Transverse colon (tissue), 4 donors: ENCODE data around the gene ZNF189. TPM values are rescaled to one million over a fixed set of nuclear protein-coding genes. Genes with fewer than 3 reads are reported as not detected.

Experiments
- DNase-seq: peaks from one replicate; pipeline ENCODE4 v3.0.0-alpha.2; 2019
- H3K27ac ChIP-seq, 4 donors: fragments of 200-600 bp; sonication (generic); 2 replicates each; pipeline ENCODE4 v1.5.1; 2016 to 2018; ENCODE audit warnings: inconsistent platforms in 4 of 4
- H3K27me3 ChIP-seq: fragments of 200-600 bp; sonication (generic); 2 replicates; pipeline ENCODE4 v1.5.1; 2017; ENCODE audit warnings: inconsistent platforms
- H3K36me3 ChIP-seq, 4 donors: fragments of 200-600 bp; sonication (generic); 2 replicates each; pipeline ENCODE4 v1.5.1; 2017 to 2019; ENCODE audit warnings: inconsistent platforms in 4 of 4
- H3K4me1 ChIP-seq, 4 donors: fragments of 200-600 bp; sonication (generic); 2 replicates each; pipeline ENCODE4 v1.5.1; 2017 to 2020; ENCODE audit warnings: inconsistent platforms in 4 of 4
- H3K4me3 ChIP-seq, 4 donors: fragments of 200-600 bp; sonication (generic); 1 replicate in 1 of 4; 2 replicates in 3 of 4; pipeline versions ENCODE4 v1.5.1 to v1.6.1; 2017 to 2019; ENCODE audit warnings: inconsistent platforms in 4 of 4
- H3K9me3 ChIP-seq, 2 donors: fragments of 200-600 bp; sonication (generic); 2 replicates each; pipeline ENCODE4 v1.5.1; 2017 to 2019; ENCODE audit warnings: inconsistent platforms in 2 of 2
- CTCF ChIP-seq, 5 experiments: fragments of 200-600 bp in 3 of 5; fragments of 450-650 bp in 2 of 5; sonication (generic) in 3 of 5; IDR thresholded peaks; 1 replicate in 2 of 5; 2 replicates in 3 of 5; pipeline ENCODE4 v1.5.1; 2016 to 2017; ENCODE audit warnings: antibody characterized with exemption in 5 of 5, inconsistent platforms in 3 of 5, mild to moderate bottlenecking in 2 of 5, moderate library complexity in 1 of 5
- EP300 ChIP-seq: sonication (generic); formaldehyde crosslinking; IDR thresholded peaks from one replicate; pipeline ENCODE4 v1.6.1; 2017; ENCODE audit warnings: antibody characterized with exemption, low read depth
- POLR2A ChIP-seq: fragments of 450-650 bp; IDR thresholded peaks from one replicate; pipeline ENCODE4 v1.6.1; 2016; ENCODE audit warnings: antibody characterized with exemption, mild to moderate bottlenecking, moderate library complexity
- POLR2AphosphoS5 ChIP-seq, 3 donors: sonication (generic); formaldehyde crosslinking; IDR thresholded peaks; one replicate each; pipeline ENCODE4 v1.6.1; 2016; ENCODE audit warnings: antibody characterized with exemption in 3 of 3
- WGBS, 2 donors: methylation state at CpG; one replicate each; pipeline ENCODE4 v1.1.5; 2018; ENCODE audit warnings: low coverage in 1 of 2; 5-methylcytosine and 5-hydroxymethylcytosine counted together
- in situ Hi-C, 4 donors: fragments of 200-750 bp; cut with MboI; loops; one replicate each; pipeline versions ENCODE4 v1.15.0 to v1.15.1; 2017; ENCODE audit warnings: low sequenced_read_pairs in 3 of 4, low pct_ligation_motif_present in 1 of 4, low pct_unique_long_range_greater_than_20kb in 1 of 4
- intact Hi-C: fragments of 100-400 bp; cut with DNase I; formaldehyde crosslinking; loops from one replicate; pipeline ENCODE4 v1.15.1; 2023; ENCODE audit warnings: low total_unique reads
- total RNA-seq, 4 donors: library from RNA; depleted of rRNA; stranded (reverse); fragments of >200 nt; gene quantifications; one replicate each; pipeline ENCODE4 v1.1.0, GENCODE V29; 2016

ZNF189 gene
- total RNA-seq, 4 donors from 2014 or later = 5.6 to 21.3 (median 13.4) TPM

GRCh38 chr9:101434998-101435397 lies 36.3 kb downstream of the ZNF189 start:
- Histone ChIP-seq H3K27ac (no peak overlapping the region), H3K36me3 (no peaks in the 10 kb centered on the region), H3K4me1 (no peaks in the 10 kb centered on the region), H3K27me3 (no peaks in the 10 kb centered on the region), H3K4me3 (no peak overlapping the region), H3K9me3 (no peaks in the 10 kb centered on the region)
- 17 to 55% methylated on average over 3 of the region's 3 CpGs for WGBS, 2 donors
- in situ Hi-C loops = no loop called here
- DNase-seq = no peak
- TF ChIP-seq POLR2AphosphoS5 (IDR thresholded peaks at IDR 0.05) (no peak), CTCF (IDR thresholded peaks at IDR 0.05) (no peak), EP300 (no peak), POLR2A (no peak)
- intact Hi-C loops = no loop called here

GRCh38 chr9:101435601-101436079 lies 37.0 kb downstream of the ZNF189 start, which contains the start of gene ALDOB:
TSS of gene ALDOB (minus strand) at chr9:101435774. CDS start at chr9:101430887, 4,887 bp downstream.
- in situ Hi-C loops (no loop called here), intact Hi-C loops (no loop called here)
- Histone ChIP-seq H3K36me3 (no peaks in the 10 kb centered on the region), H3K27ac (no peak within 1 kb of the TSS), H3K27me3 (no peaks in the 10 kb centered on the region), H3K4me1 (no peaks in the 10 kb centered on the region), H3K4me3 (no peak within 1 kb of the TSS), H3K9me3 (no peaks in the 10 kb centered on the region)
- DNase-seq = no peak
- TF ChIP-seq POLR2A = no peak
- TF ChIP-seq CTCF (IDR thresholded peaks at IDR 0.05) = no peak
- no peak for TF ChIP-seq EP300
- no peak for TF ChIP-seq POLR2AphosphoS5 (IDR thresholded peaks at IDR 0.05)
- 43 to 71% methylated on average over 2 of the region's 2 CpGs for WGBS, 2 donors

- peak; percentile 96 for TF ChIP-seq EP300
- peak; percentile 43 to 88 (median 85) for TF ChIP-seq POLR2AphosphoS5 (IDR thresholded peaks at IDR 0.05)
- no peak for TF ChIP-seq CTCF (IDR thresholded peaks at IDR 0.05)
- no peaks in the 10 kb centered on the region for H3K4me1 ChIP-seq
- H3K9me3 ChIP-seq = no peaks in the 10 kb centered on the region
- H3K4me3 ChIP-seq = no peak overlapping the region
- in situ Hi-C loops = no loop called here
- WGBS, 2 donors = 20 to 62% methylated on average over 1 to 2 of the region's 2 CpGs
- H3K27me3 ChIP-seq = no peaks in the 10 kb centered on the region
- intact Hi-C loops = no loop called here
- H3K27ac ChIP-seq = no peak overlapping the region
- DNase-seq = peak; percentile 31
- no peaks in the 10 kb centered on the region for H3K36me3 ChIP-seq
Measured at GRCh38 chr9:101437806-101438232, 39.2 kb downstream of the ZNF189 start.

- Histone ChIP-seq H3K36me3 (no peaks in the 10 kb centered on the region), H3K27me3 (no peaks in the 10 kb centered on the region), H3K4me1 (no peaks in the 10 kb centered on the region), H3K4me3 (no peak overlapping the region), H3K9me3 (no peaks in the 10 kb centered on the region), H3K27ac (no peak overlapping the region)
- DNase-seq = no peak
- intact Hi-C loops (no loop called here), in situ Hi-C loops (no loop called here)
- WGBS, 2 donors = 67 to 80% methylated on average over 1 to 3 of the region's 3 CpGs
- no peak for TF ChIP-seq POLR2AphosphoS5 (IDR thresholded peaks at IDR 0.05)
- no peak for TF ChIP-seq CTCF (IDR thresholded peaks at IDR 0.05)
- no peak for TF ChIP-seq EP300
- TF ChIP-seq POLR2A = no peak
Measured at GRCh38 chr9:101438523-101438922, 39.9 kb downstream of the ZNF189 start.
